Spleen (tissue), 11 donors: ENCODE results near the gene TNFAIP1. TPM values are rescaled to one million over a fixed set of nuclear protein-coding genes. Genes with fewer than 3 reads are reported as not detected.

Source experiments
- DNase-seq: peaks from one replicate; pipeline ENCODE4 v3.0.0-alpha.2; 2020
- H3K27ac ChIP-seq, 8 donors: fragments of 200-600 bp; sonication (generic) in 7 of 8; 1 replicate in 4 of 8; 2 replicates in 4 of 8; pipeline versions ENCODE4 v1.5.0 to v1.8.0; 2016 to 2021; ENCODE audit warnings: inconsistent platforms in 4 of 8, mild to moderate bottlenecking in 4 of 8, moderate library complexity in 1 of 8
- H3K27me3 ChIP-seq, 7 donors: fragments of 200-600 bp; sonication (generic) in 6 of 7; replicated peaks in 1 of 7; 1 replicate in 4 of 7; 2 replicates in 3 of 7; pipeline versions ENCODE4 v1.5.0 to v1.8.0; 2016 to 2021; ENCODE audit warnings: inconsistent platforms in 3 of 7, mild to moderate bottlenecking in 1 of 7
- H3K36me3 ChIP-seq, 6 donors: fragments of 200-600 bp; sonication (generic) in 5 of 6; 1 replicate in 4 of 6; 2 replicates in 2 of 6; pipeline versions ENCODE4 v1.5.0 to v1.8.0; 2016 to 2021; ENCODE audit warnings: inconsistent platforms in 2 of 6
- H3K4me1 ChIP-seq, 6 donors: fragments of 200-600 bp; sonication (generic) in 5 of 6; 1 replicate in 3 of 6; 2 replicates in 3 of 6; pipeline versions ENCODE4 v1.5.0 to v1.8.0; 2016 to 2021; ENCODE audit warnings: inconsistent platforms in 3 of 6
- H3K4me3 ChIP-seq, 8 donors: fragments of 200-600 bp; sonication (generic) in 7 of 8; 1 replicate in 4 of 8; 2 replicates in 4 of 8; pipeline versions ENCODE4 v1.5.0 to v1.8.0; 2016 to 2021; ENCODE audit warnings: inconsistent platforms in 4 of 8, mild to moderate bottlenecking in 4 of 8, moderate library complexity in 2 of 8
- H3K9me3 ChIP-seq, 8 donors: fragments of 200-600 bp; sonication (generic) in 7 of 8; 1 replicate in 4 of 8; 2 replicates in 4 of 8; pipeline versions ENCODE4 v1.5.0 to v1.8.0; 2016 to 2021; ENCODE audit warnings: inconsistent platforms in 4 of 8
- POLR2A ChIP-seq, 3 donors: fragments of 450-650 bp; IDR thresholded peaks; one replicate each; pipeline ENCODE4 v1.5.1; 2017; ENCODE audit warnings: antibody characterized with exemption in 3 of 3, mild to moderate bottlenecking in 1 of 3
- POLR2AphosphoS5 ChIP-seq, 3 donors: sonication (generic); formaldehyde crosslinking; IDR thresholded peaks; one replicate each; pipeline ENCODE4 v1.5.1; 2017; ENCODE audit warnings: antibody characterized with exemption in 3 of 3
- WGBS, 5 donors: extraction: QIAGEN DNeasy Blood & Tissue Kit in 3 of 5; methylation state at CpG; one replicate each; pipeline versions ENCODE4 v1.1.5 to v1.1.7; 2013 to 2018; 5-methylcytosine and 5-hydroxymethylcytosine counted together
- intact Hi-C: fragments of 100-400 bp; cut with DNase I; formaldehyde crosslinking; loops from one replicate; pipeline ENCODE4 v1.15.0; 2023; ENCODE audit warnings: low total_unique reads
- polyA plus RNA-seq, 3 donors: library from polyadenylated mRNA; stranded (reverse); fragments of 200-250 nt; gene quantifications; one replicate each; pipeline ENCODE4 v1.2.1, GENCODE V29; 2013
- total RNA-seq, 7 donors: library from RNA; depleted of rRNA in 3 of 7; stranded (reverse); fragments of >200 nt in 3 of 7; fragmentation: NEBNext Ultra II Directional in 4 of 7; extraction: Animal tissue kit (Norgen Biotek cat#: 25700) in 4 of 7; gene quantifications; one replicate each; pipeline versions ENCODE4 v1.1.0 to v1.2.1, GENCODE V29; 2016 to 2021
- TF ChIP-seq, protein P1 (sequence below), 11 experiments: fragments of 200-600 bp in 7 of 11; fragments of 450-650 bp in 4 of 11; sonication (generic) in 4 of 11; IDR thresholded peaks in 8 of 11; conservative IDR thresholded peaks in 3 of 11; 1 replicate in 7 of 11; 2 replicates in 4 of 11; pipeline versions ENCODE4 v1.4.0 to v1.8.0; 2016 to 2021; ENCODE audit warnings: antibody characterized with exemption in 11 of 11, inconsistent platforms in 4 of 11, mild to moderate bottlenecking in 1 of 11
- donor health status: healthy with polysubstance abuse.
- donor health status: DM: no; HTN: no; CAD: no; lungs with moderate emphysema.
- donor health status: DM: no; HTN: no; CAD: no.
- donor health status: Bipolar disorder and iron deficiency.
- donor health status: healthy.
- donor health status: DM: no; HTN: no; CAD: no.
- donor health status: DM: yes; HTN: yes; CAD: no.

The TNFAIP1 gene
- total and polyA plus RNA-seq, 10 donors: 15.2 to 154 (median 91.5) TPM

DNA sequence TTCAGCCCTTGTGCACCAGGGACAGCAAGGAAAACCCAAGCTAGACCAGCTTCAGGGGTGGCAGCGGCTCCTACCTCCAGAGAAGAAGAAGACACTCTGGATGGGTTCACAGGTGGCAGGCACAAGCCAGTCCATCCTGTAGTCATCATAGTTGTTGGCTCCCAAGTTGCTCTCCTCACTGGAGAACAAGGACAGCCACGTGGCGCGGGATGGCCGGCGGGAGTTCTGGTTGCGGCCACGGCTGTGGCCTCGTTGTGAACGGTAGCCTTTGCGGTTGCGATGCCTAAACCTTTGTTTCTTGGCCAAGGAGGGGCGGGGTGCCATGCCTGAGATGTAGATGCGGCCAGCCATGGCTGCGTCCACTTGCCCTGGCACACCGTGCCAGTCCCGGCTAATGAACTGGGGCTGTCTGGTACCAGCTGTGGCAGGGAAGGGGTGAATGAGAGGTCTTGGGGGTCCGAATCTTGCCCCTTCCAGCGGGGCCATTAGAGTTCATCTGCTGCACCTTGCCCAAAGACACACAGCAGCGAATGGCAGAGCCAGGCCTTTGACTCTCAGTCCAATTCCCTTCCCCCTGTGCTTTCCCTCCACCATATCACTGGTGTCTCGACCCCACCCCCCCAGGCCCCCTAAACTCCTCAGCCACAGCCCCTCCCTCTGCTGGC lies 32.2 kb downstream of the TNFAIP1 start:
- no peak overlapping the region for H3K4me3 ChIP-seq
- TF ChIP-seq POLR2A (IDR thresholded peaks at IDR 0.05) (no peak), POLR2AphosphoS5 (IDR thresholded peaks at IDR 0.05) (no peak)
- TF ChIP-seq, protein P1, sequence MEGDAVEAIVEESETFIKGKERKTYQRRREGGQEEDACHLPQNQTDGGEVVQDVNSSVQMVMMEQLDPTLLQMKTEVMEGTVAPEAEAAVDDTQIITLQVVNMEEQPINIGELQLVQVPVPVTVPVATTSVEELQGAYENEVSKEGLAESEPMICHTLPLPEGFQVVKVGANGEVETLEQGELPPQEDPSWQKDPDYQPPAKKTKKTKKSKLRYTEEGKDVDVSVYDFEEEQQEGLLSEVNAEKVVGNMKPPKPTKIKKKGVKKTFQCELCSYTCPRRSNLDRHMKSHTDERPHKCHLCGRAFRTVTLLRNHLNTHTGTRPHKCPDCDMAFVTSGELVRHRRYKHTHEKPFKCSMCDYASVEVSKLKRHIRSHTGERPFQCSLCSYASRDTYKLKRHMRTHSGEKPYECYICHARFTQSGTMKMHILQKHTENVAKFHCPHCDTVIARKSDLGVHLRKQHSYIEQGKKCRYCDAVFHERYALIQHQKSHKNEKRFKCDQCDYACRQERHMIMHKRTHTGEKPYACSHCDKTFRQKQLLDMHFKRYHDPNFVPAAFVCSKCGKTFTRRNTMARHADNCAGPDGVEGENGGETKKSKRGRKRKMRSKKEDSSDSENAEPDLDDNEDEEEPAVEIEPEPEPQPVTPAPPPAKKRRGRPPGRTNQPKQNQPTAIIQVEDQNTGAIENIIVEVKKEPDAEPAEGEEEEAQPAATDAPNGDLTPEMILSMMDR (IDR thresholded peaks at IDR 0.05 in 8 of 11, conservative IDR thresholded peaks at IDR 0.05 in 3 of 11): no peak
- WGBS, 5 donors: 89 to 95% (median 91%) methylated on average over 19 to 21 of the region's 21 CpGs
- H3K9me3 ChIP-seq: no peaks in the 10 kb centered on the region
- H3K27ac ChIP-seq: no peak overlapping the region
- DNase-seq: no peak
- H3K36me3 ChIP-seq: peaks cover 0 to 36% (median 22%) of the 10 kb centered on the region in 6 donors
- peaks cover 6 to 33% (median 24%) of the 10 kb centered on the region in 6 donors for H3K4me1 ChIP-seq
- intact Hi-C loops: no loop called here
- H3K27me3 ChIP-seq: peaks cover 0 to 12% (median 0%) of the 10 kb centered on the region in 7 donors

DNA sequence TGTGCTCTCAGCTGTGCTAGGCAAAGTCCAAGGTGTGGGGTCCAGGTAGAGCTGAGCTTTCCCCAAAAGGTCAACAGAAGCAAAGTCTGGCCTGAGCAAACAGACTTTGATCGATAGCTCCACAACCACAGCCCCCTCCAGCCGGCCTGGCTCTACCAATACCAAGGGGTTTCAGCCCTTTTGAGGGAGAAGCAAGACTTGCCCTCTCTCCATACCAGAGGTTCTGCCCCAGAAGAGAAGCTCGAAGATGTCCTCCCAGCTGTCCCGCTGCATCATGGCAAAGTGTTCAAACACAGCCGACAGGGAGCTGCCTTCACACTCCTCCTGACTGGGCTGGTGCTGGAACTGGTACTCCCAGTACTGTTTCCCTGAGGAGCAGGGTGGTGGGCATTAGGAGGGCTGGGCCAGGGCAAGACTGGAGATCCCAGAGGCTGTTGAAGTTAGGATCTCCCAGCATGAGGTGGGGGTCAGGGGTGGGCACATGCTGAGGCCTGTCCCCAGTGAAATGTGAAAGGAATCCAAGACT lies 32.8 kb downstream of the TNFAIP1 start:
- intact Hi-C loops: no loop called here
- WGBS, 5 donors: 67 to 93% (median 91%) methylated on average over 1 to 5 of the region's 5 CpGs
- Histone ChIP-seq H3K36me3 (peaks cover 0 to 30% (median 17%) of the 10 kb centered on the region in 6 donors), H3K9me3 (no peaks in the 10 kb centered on the region), H3K27ac (no peak overlapping the region), H3K4me3 (no peak overlapping the region), H3K27me3 (peaks cover 0 to 18% (median 0%) of the 10 kb centered on the region in 7 donors), H3K4me1 (peaks cover 10 to 39% (median 29%) of the 10 kb centered on the region in 6 donors)
- no peak for DNase-seq
- TF ChIP-seq, protein P1 (IDR thresholded peaks at IDR 0.05 in 8 of 11, conservative IDR thresholded peaks at IDR 0.05 in 3 of 11): no peak
- TF ChIP-seq POLR2AphosphoS5 (IDR thresholded peaks at IDR 0.05) (no peak), POLR2A (IDR thresholded peaks at IDR 0.05) (no peak)

DNA sequence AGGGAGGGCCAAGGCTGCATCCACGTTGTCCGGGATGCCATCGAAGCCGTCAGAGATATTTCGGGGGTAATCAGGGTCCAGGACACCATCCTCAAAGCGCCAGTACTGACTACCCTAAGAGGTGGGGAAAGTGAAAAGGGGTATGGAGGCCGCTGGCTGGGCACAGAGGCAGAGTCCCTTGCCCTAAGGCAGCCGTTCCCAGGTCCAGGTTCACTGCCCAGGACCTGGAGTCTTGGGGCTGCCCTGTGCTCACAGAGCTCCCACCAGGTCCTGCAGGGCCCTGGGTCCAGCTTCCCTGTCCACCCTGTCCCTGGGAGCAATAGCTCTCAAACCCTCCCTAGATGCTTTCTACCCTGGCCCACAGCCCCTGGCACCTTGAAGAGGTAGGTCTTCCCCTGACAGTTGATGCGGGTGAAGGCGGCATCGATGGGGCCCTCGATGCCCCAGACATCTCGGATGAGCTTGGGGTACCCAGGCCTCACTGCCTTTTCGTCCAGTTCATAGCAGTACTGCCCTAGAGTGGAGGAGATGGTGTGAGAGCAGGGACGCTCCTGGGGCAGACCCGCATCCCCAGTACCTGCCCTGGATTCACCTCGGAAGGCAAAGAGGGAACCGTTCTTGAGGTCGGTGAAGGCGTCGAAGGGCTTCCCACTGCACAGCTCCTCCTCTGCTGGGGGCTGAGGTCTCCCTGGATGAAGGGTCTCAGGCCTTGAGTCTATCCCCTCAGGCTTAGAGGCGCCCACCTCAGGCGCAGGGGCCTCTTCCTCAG lies 33.5 kb downstream of the TNFAIP1 start:
- Histone ChIP-seq H3K27me3 (peaks cover 0 to 18% (median 0%) of the 10 kb centered on the region in 7 donors), H3K27ac (no peak overlapping the region), H3K4me1 (peaks cover 10 to 44% (median 29%) of the 10 kb centered on the region in 6 donors), H3K9me3 (no peaks in the 10 kb centered on the region), H3K36me3 (peaks cover 0 to 22% (median 10%) of the 10 kb centered on the region in 6 donors), H3K4me3 (no peak overlapping the region)
- TF ChIP-seq POLR2A (IDR thresholded peaks at IDR 0.05) (no peak), POLR2AphosphoS5 (IDR thresholded peaks at IDR 0.05) (no peak)
- TF ChIP-seq, protein P1 (IDR thresholded peaks at IDR 0.05 in 8 of 11, conservative IDR thresholded peaks at IDR 0.05 in 3 of 11): no peak
- 91 to 95% (median 94%) methylated on average over 22 to 23 of the region's 23 CpGs for WGBS, 5 donors
- DNase-seq: no peak
- intact Hi-C loops: no loop called here

DNA sequence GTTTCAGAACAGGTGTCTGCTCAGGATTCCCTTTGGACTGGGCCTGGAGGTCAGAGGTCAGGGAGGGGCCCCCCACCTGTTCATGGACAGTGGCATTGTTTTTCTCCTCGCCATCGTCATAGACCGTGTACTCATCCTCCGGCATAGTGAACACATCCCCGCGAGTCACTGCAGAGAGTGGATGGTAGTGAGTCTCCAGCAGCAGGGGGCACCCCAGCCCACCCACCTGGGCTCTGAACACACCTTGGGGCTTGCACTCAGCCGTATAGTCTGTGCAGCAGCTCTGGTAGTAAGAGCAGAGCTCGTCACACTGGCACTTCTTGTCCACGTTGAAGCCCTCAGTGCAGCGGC lies 34.1 kb downstream of the TNFAIP1 start:
- H3K4me3 ChIP-seq: no peak overlapping the region
- peaks cover 0 to 17% (median 5%) of the 10 kb centered on the region in 6 donors for H3K36me3 ChIP-seq
- intact Hi-C loops: no loop called here
- WGBS, 5 donors: 71 to 85% (median 78%) methylated on average over 10 of the region's 10 CpGs
- TF ChIP-seq, protein P1 (IDR thresholded peaks at IDR 0.05 in 8 of 11, conservative IDR thresholded peaks at IDR 0.05 in 3 of 11): no peak
- TF ChIP-seq POLR2AphosphoS5 (IDR thresholded peaks at IDR 0.05) (no peak), POLR2A (IDR thresholded peaks at IDR 0.05) (no peak)
- peaks cover 0 to 18% (median 0%) of the 10 kb centered on the region in 7 donors for H3K27me3 ChIP-seq
- peaks cover 10 to 44% (median 29%) of the 10 kb centered on the region in 6 donors for H3K4me1 ChIP-seq
- peak overlapping the region in 4 of 8 donors; percentile 70 to 86 (median 78) for H3K27ac ChIP-seq
- DNase-seq: no peak
- H3K9me3 ChIP-seq: no peaks in the 10 kb centered on the region
